B cell (primary cell): Measurements from ENCODE around the gene FMN2.

Experiments used
- CTCF ChIP-seq: fragments of 200-600 bp; IDR thresholded peaks from one replicate; pipeline ENCODE4 v1.8.0; 2022; ENCODE audit warnings: antibody characterized with exemption, mild to moderate bottlenecking
- EZH2 ChIP-seq: IDR thresholded peaks from 2 replicates; pipeline ENCODE4 v1.6.1; 2012; ENCODE audit warnings: borderline replicate concordance, low read depth, mild to moderate bottlenecking, moderate library complexity, low read length; ENCODE audit not compliant: insufficient read depth, poor library complexity, severe bottlenecking

- no peak for TF ChIP-seq CTCF
- TF ChIP-seq EZH2, result no peak
Measured at GRCh38 chr1:240244968-240245628, 153.4 kb downstream of the FMN2 start.
